ENCODE results near the gene OR2B2. TPM values are rescaled to one million over a fixed set of nuclear protein-coding genes. Genes with fewer than 3 reads are reported as not detected.

Gene OR2B2
- polyA plus RNA-seq, 1 experiment = not detected

- H3K4me3 ChIP-seq (ENCODE audit: low read depth, low read length) = peak overlapping the region; percentile 70
- ChIA-PET POLR2A (interaction anchor here (0.5 to 2.7 kb wide), 22 partner anchors 10 to 1867 kb away, joined by 3 to 36 read pairs (median 8); a partner anchor contains a TSS), CTCF (interaction anchor here (0.6 to 6.2 kb wide), 14 partner anchors 9 to 746 kb away, joined by 3 to 120 read pairs (median 6); a partner anchor contains a TSS)
- no peaks in the 10 kb centered on the region for H3K27me3 ChIP-seq (ENCODE audit: control insufficient read depth, insufficient read depth, low read length)
- DNase-seq (ENCODE audit: low read depth) = peak; percentile 98
- no peaks in the 10 kb centered on the region for H3K36me3 ChIP-seq (ENCODE audit: control insufficient read depth, insufficient read depth, low read length)
- TF ChIP-seq CTCF (IDR thresholded peaks at IDR 0.05; ENCODE audit: insufficient read depth, low read depth, low read length) = no peak
These were observed 18.9 kb downstream of the OR2B2 start for GRCh38 chr6:27893059-27893835.

- no peak for TF ChIP-seq CTCF (IDR thresholded peaks at IDR 0.05; ENCODE audit: insufficient read depth, low read depth, low read length)
- DNase-seq (ENCODE audit: low read depth) = no peak
- Histone ChIP-seq H3K36me3 (ENCODE audit: control insufficient read depth, insufficient read depth, low read length) (no peaks in the 10 kb centered on the region), H3K4me3 (ENCODE audit: low read depth, low read length) (peak overlapping the region; percentile 56), H3K27me3 (ENCODE audit: control insufficient read depth, insufficient read depth, low read length) (no peaks in the 10 kb centered on the region)
- POLR2A ChIA-PET = interaction anchor here (0.5 to 2.7 kb wide), 21 partner anchors 9 to 1866 kb away, joined by 3 to 36 read pairs (median 8); a partner anchor contains a TSS
- CTCF ChIA-PET = interaction anchor here (0.6 to 6.2 kb wide), 11 partner anchors 14 to 746 kb away, joined by 3 to 120 read pairs (median 6); a partner anchor contains a TSS
These were observed 19.5 kb downstream of the OR2B2 start for GRCh38 chr6:27892649-27893058.

- TF ChIP-seq CTCF (IDR thresholded peaks at IDR 0.05; ENCODE audit: insufficient read depth, low read depth, low read length) = no peak
- CTCF ChIA-PET = interaction anchor here (0.9 to 1.4 kb wide), 2 partner anchors 19 to 27 kb away, joined by 3 read pairs; a partner anchor contains a TSS
- Histone ChIP-seq H3K4me3 (ENCODE audit: low read depth, low read length) (no peak overlapping the region; the same call in 1 of the 2 replicates), H3K27me3 (ENCODE audit: control insufficient read depth, insufficient read depth, low read length) (no peaks in the 10 kb centered on the region), H3K36me3 (ENCODE audit: control insufficient read depth, insufficient read depth, low read length) (no peaks in the 10 kb centered on the region)
- DNase-seq (ENCODE audit: low read depth) = no peak
- POLR2A ChIA-PET = interaction anchor here (0.6 kb wide), 1 partner anchor 53 kb away, joined by 6 read pairs; a partner anchor contains a TSS
These were observed 20.8 kb downstream of the OR2B2 start for GRCh38 chr6:27891320-27891875.

GRCh38 chr6:27890445-27891319 is 21.5 kb downstream of the OR2B2 start:
- ChIA-PET POLR2A (interaction anchor here (0.6 to 1.4 kb wide), 12 partner anchors 17 to 1767 kb away, joined by 3 to 26 read pairs (median 4); a partner anchor contains a TSS), CTCF (interaction anchor here (0.8 to 1.4 kb wide), 5 partner anchors 17 to 96 kb away, joined by 3 to 5 read pairs (median 3); a partner anchor contains a TSS)
- H3K4me3 ChIP-seq (ENCODE audit: low read depth, low read length) = peak overlapping the region; percentile 41
- H3K27me3 ChIP-seq (ENCODE audit: control insufficient read depth, insufficient read depth, low read length) = no peaks in the 10 kb centered on the region
- H3K36me3 ChIP-seq (ENCODE audit: control insufficient read depth, insufficient read depth, low read length) = no peaks in the 10 kb centered on the region
- no peak for TF ChIP-seq CTCF (IDR thresholded peaks at IDR 0.05; ENCODE audit: insufficient read depth, low read depth, low read length)
- peak; percentile 89 for DNase-seq (ENCODE audit: low read depth)

Measured in BJ (cell line).